GM12878 (cell line): ENCODE results near the gene TBXT. TPM values are rescaled to one million over a fixed set of nuclear protein-coding genes. Genes with fewer than 3 reads are reported as not detected.
A peak's percentile ranks its signal among the peaks of the same experiment; 100 is the strongest.

ENCODE experiments used
- ATAC-seq: fragments of 200-7000 bp; cut with Tn5 transposase; 3 replicates; pipeline ENCODE4 v1.9.1; 2020; ENCODE audit warnings: mild to moderate bottlenecking, moderate library complexity
- BruUV-seq: library from RNA; stranded (reverse); fragments of 400-500 nt; replicated peaks from 2 replicates; lab custom pipeline; 2021; lab: Mats Ljungman, UMichigan
- CTCF ChIA-PET: fragments of 300-600 bp; sonication (Branson Sonifier 250); formaldehyde crosslinking; extraction: SDS; loops from one replicate; lab custom pipeline; 2021; ENCODE audit warnings: inconsistent platforms; lab: Yijun Ruan, JAX
- POLR2A ChIA-PET: fragments of 350-600 bp; formaldehyde crosslinking; extraction: SDS; loops from one replicate; lab custom pipeline; 2021; ENCODE audit warnings: inconsistent platforms; lab: Charles Lee
- RAD21 ChIA-PET: fragments of 300-600 bp; sonication (Branson Sonifier 250); formaldehyde crosslinking; loops from one replicate; lab custom pipeline; 2023; ENCODE audit warnings: antibody characterized with exemption; ENCODE audit not compliant: unreplicated experiment; lab: Charles Lee
- SMC1A ChIA-PET: fragments of 300-600 bp; sonication (Branson Sonifier 250); formaldehyde crosslinking; loops from one replicate; lab custom pipeline; 2023; ENCODE audit not compliant: unreplicated experiment, uncharacterized antibody; lab: Charles Lee
- DNase-seq: peaks from one replicate; pipeline ENCODE4 v3.0.0-alpha.2; 2011; ENCODE audit warnings: low read depth, low spot score
- FAIRE-seq: peaks from 3 replicates; lab custom pipeline; 2011; peaks lifted over from hg19 to GRCh38; lab: Jason Lieb, UNC
- H2AFZ ChIP-seq: 2 replicates; pipeline ENCODE4 v1.6.0; 2011; ENCODE audit warnings: low read depth, low read length, control low read depth; ENCODE audit not compliant: control insufficient read depth
- H3K27ac ChIP-seq: 2 replicates; pipeline ENCODE4 v1.5.1; 2011; ENCODE audit warnings: control low read depth; ENCODE audit not compliant: control insufficient read depth, insufficient read depth
- H3K27me3 ChIP-seq, 2 experiments: replicated peaks in 1 of 2; 2 replicates each; pipeline versions ENCODE4 v1.6.0 to v1.6.1; 2011; ENCODE audit warnings: low read length in 1 of 2; ENCODE audit not compliant: control insufficient read depth in 2 of 2, insufficient read depth in 2 of 2
- H3K36me3 ChIP-seq, 2 experiments: 2 replicates each; pipeline ENCODE4 v1.5.1; 2011; ENCODE audit warnings: low read length in 1 of 2; ENCODE audit not compliant: control insufficient read depth in 2 of 2, insufficient read depth in 2 of 2
- H3K4me1 ChIP-seq: 2 replicates; pipeline ENCODE4 v1.6.1; 2011; ENCODE audit warnings: mild to moderate bottlenecking, low read length, moderate library complexity, mixed read lengths; ENCODE audit not compliant: control insufficient read depth, insufficient read depth
- H3K4me2 ChIP-seq: 2 replicates; pipeline ENCODE4 v1.6.0; 2011; ENCODE audit warnings: control low read depth; ENCODE audit not compliant: control insufficient read depth, insufficient read depth
- H3K4me3 ChIP-seq: fragments of 200-600 bp; sonication (generic); 2 replicates; pipeline ENCODE4 v1.5.1; 2016
- H3K79me2 ChIP-seq: 2 replicates; pipeline ENCODE4 v1.6.0; 2011; ENCODE audit warnings: low read length; ENCODE audit not compliant: control insufficient read depth, insufficient read depth
- H3K9ac ChIP-seq: 2 replicates; pipeline ENCODE4 v1.8.0; 2011; ENCODE audit warnings: low read length, control low read depth, mixed read lengths; ENCODE audit not compliant: control insufficient read depth, insufficient read depth
- H3K9me3 ChIP-seq: replicated peaks from 3 replicates; pipeline ENCODE4 v1.5.1; 2011; ENCODE audit warnings: mild to moderate bottlenecking, low read length; ENCODE audit not compliant: control insufficient read depth, insufficient read depth
- H4K20me1 ChIP-seq: 2 replicates; pipeline ENCODE4 v1.6.0; 2011; ENCODE audit not compliant: control insufficient read depth, insufficient read depth
- ASH2L ChIP-seq: fragments of 300-600, 200-600 bp; sonication (generic); IDR thresholded peaks from 2 replicates; pipeline ENCODE4 v1.6.1; 2017; ENCODE audit warnings: low read depth, mild to moderate bottlenecking, borderline replicate concordance
- BHLHE40 ChIP-seq, 2 experiments: fragments of 450-650 bp in 1 of 2; IDR thresholded peaks; 2 replicates each; pipeline ENCODE4 v1.6.1; 2011 to 2017; ENCODE audit warnings: low read depth in 2 of 2, borderline replicate concordance in 1 of 2, improper control_type of control experiment in 1 of 2, low read length in 1 of 2, mild to moderate bottlenecking in 1 of 2
- BMI1 ChIP-seq: fragments of 450-650 bp; IDR thresholded peaks from 2 replicates; pipeline ENCODE4 v1.6.1; 2016; ENCODE audit warnings: mild to moderate bottlenecking, moderate library complexity, borderline replicate concordance
- CHD4 ChIP-seq: fragments of 200-600 bp; sonication (generic); IDR thresholded peaks from 2 replicates; pipeline ENCODE4 v1.6.1; 2016; ENCODE audit warnings: mild to moderate bottlenecking
- ELK1 ChIP-seq: IDR thresholded peaks from 2 replicates; pipeline ENCODE4 v1.6.1; 2012; ENCODE audit warnings: low read depth, low read length, improper control_type of control experiment
- FOXK2 ChIP-seq: fragments of 450-650 bp; IDR thresholded peaks from 2 replicates; pipeline ENCODE4 v1.6.1; 2017; ENCODE audit warnings: mild to moderate bottlenecking, moderate library complexity
- HDGF ChIP-seq: fragments of 450-650 bp; IDR thresholded peaks from 2 replicates; pipeline ENCODE4 v1.6.1; 2016; ENCODE audit warnings: antibody characterized with exemption
- HSF1 ChIP-seq: fragments of 150-350 bp; IDR thresholded peaks from 2 replicates; pipeline ENCODE4 v1.6.1; 2014; ENCODE audit warnings: mild to moderate bottlenecking, low read depth, low read length
- MTA2 ChIP-seq: fragments of 450-650 bp; IDR thresholded peaks from 2 replicates; pipeline ENCODE4 v1.6.1; 2016; ENCODE audit warnings: low read depth, mild to moderate bottlenecking, moderate library complexity
- NKRF ChIP-seq: fragments of 450-650 bp; conservative IDR thresholded peaks from 2 replicates; pipeline ENCODE4 v1.6.1; 2017; ENCODE audit warnings: mild to moderate bottlenecking, moderate library complexity
- RBBP5 ChIP-seq: fragments of 200-600 bp; sonication (generic); conservative IDR thresholded peaks from 2 replicates; pipeline ENCODE4 v1.6.1; 2016
- SIX5 ChIP-seq: IDR thresholded peaks from 2 replicates; pipeline ENCODE4 v1.6.1; 2011; ENCODE audit warnings: mild to moderate bottlenecking, low read depth, low read length, moderate library complexity; ENCODE audit not compliant: severe bottlenecking
- SP1 ChIP-seq: IDR thresholded peaks from one replicate; pipeline ENCODE4 v1.6.1; 2011; ENCODE audit warnings: low read depth, low read length
- SPI1 ChIP-seq: IDR thresholded peaks from 2 replicates; pipeline ENCODE4 v1.6.1; 2011; ENCODE audit warnings: low read depth, mild to moderate bottlenecking, low read length, moderate library complexity, borderline replicate concordance; ENCODE audit not compliant: insufficient read depth
- TCF12 ChIP-seq: IDR thresholded peaks from 2 replicates; pipeline ENCODE4 v1.6.1; 2011; ENCODE audit warnings: low read depth, mild to moderate bottlenecking, low read length
- TCF3 ChIP-seq: IDR thresholded peaks from 2 replicates; pipeline ENCODE4 v1.6.1; 2012; ENCODE audit warnings: low read depth, mild to moderate bottlenecking, low read length, borderline replicate concordance; ENCODE audit not compliant: insufficient read depth
- WRNIP1 ChIP-seq: IDR thresholded peaks from 2 replicates; pipeline ENCODE4 v1.6.1; 2011; ENCODE audit warnings: low read depth, low read length, improper control_type of control experiment, borderline replicate concordance
- YBX1 ChIP-seq: fragments of 450-650 bp; IDR thresholded peaks from 2 replicates; pipeline ENCODE4 v1.6.1; 2016; ENCODE audit warnings: antibody characterized with exemption
- ZNF24 ChIP-seq: fragments of 450-650 bp; IDR thresholded peaks from 2 replicates; pipeline ENCODE4 v1.6.1; 2017; ENCODE audit warnings: antibody characterized with exemption, mild to moderate bottlenecking
- ZNF384 ChIP-seq: IDR thresholded peaks from 2 replicates; pipeline ENCODE4 v1.6.1; 2012; ENCODE audit warnings: low read depth, mild to moderate bottlenecking, low read length, improper control_type of control experiment, borderline replicate concordance
- ZNF622 ChIP-seq: fragments of 450-650 bp; IDR thresholded peaks from 2 replicates; pipeline ENCODE4 v1.6.1; 2017; ENCODE audit warnings: mild to moderate bottlenecking, inconsistent platforms
- ZZZ3 ChIP-seq: IDR thresholded peaks from 2 replicates; pipeline ENCODE4 v1.6.1; 2011; ENCODE audit warnings: low read depth; ENCODE audit not compliant: control insufficient read depth, insufficient read length
- WGBS: methylation state at CpG from one replicate; pipeline ENCODE4 v1.1.6; 2016; ENCODE audit warnings: low lambda C conversion rate; ENCODE audit not compliant: insufficient replicate concordance, insufficient coverage; ENCODE audit errors: missing lambda C conversion rate; 5-methylcytosine and 5-hydroxymethylcytosine counted together
- in situ Hi-C: fragments of 300-500 bp; cut with MboI; formaldehyde crosslinking; loops from 9 replicates; pipeline ENCODE4 v1.14.3; 2018; ENCODE audit warnings: mixed read lengths
- intact Hi-C: fragments of 100-400 bp; cut with micrococcal nuclease; formaldehyde crosslinking; loops from one replicate; pipeline ENCODE4 v1.14.2; 2022; ENCODE audit not compliant: unreplicated experiment
- polyA plus RNA-seq, 11 experiments: library from polyadenylated mRNA; depleted of rRNA in 4 of 11; unstranded in 6 of 11; stranded (reverse) in 5 of 11; fragments of >200 nt; fragmentation: Nextera tagmentation in 4 of 11; fragmentation: Illumina TruSeq in 1 of 11; extraction: Ambion mirVana in 4 of 11; extraction: Trizol in 1 of 11; gene quantifications; 1 replicate in 1 of 11; 2 replicates in 10 of 11; pipeline versions ENCODE4 v1.2.1 to v1.2.3, GENCODE V29; 2011 to 2016; ENCODE audit warnings: inconsistent platforms in 2 of 11, missing spikeins in 2 of 11, low read depth in 1 of 11
- total RNA-seq, 4 experiments: library from RNA; depleted of rRNA in 3 of 4; stranded (reverse); fragments of >200 nt in 3 of 4; fragmentation: Illumina TruSeq in 1 of 4; extraction: Trizol in 1 of 4; gene quantifications; 2 replicates each; pipeline versions ENCODE4 v1.2.1 to v1.2.3, GENCODE V29; 2013 to 2021

The TBXT gene
- total and polyA plus RNA-seq, 10 of the 15 experiments (the other 5 are each of a cell fraction or from before 2014, with no cell fraction given): 0.06 to 2.5 TPM; not detected in 8

- Histone ChIP-seq H3K27me3 (no peaks in the 10 kb centered on the region; a peak in 1 of 4 replicates), H3K36me3 (no peaks in the 10 kb centered on the region), H3K4me1 (peaks cover 25% of the 10 kb centered on the region), H3K9ac (no peak overlapping the region), H3K9me3 (no peaks in the 10 kb centered on the region), H4K20me1 (no peaks in the 10 kb centered on the region), H3K27ac (peak overlapping the region; percentile 27), H3K4me2 (peak overlapping the region; percentile 71), H3K79me2 (no peaks in the 10 kb centered on the region), H2AFZ (0 out of 2 replicates have a peak overlapping the region, but pooled peaks have one; percentile 5), H3K4me3 (peak overlapping the region; percentile 42; the same call in 1 of the 2 replicates)
- intact Hi-C loops (no loop called here), in situ Hi-C loops (no loop called here)
- RAD21 ChIA-PET: no interaction called here
- SMC1A ChIA-PET: interaction anchor here (1.2 kb wide), 1 partner anchor 96 kb away, joined by 3 read pairs; no protein-coding TSS in a partner anchor
- ATAC-seq (peak; percentile 83), FAIRE-seq (peak; percentile 47), DNase-seq (peak; percentile 51)
- POLR2A ChIA-PET: interaction anchor here (0.7 kb wide), 1 partner anchor 22 kb away, joined by 6 read pairs; no protein-coding TSS in a partner anchor
- BruUV-seq: no TSS peak
- 6% methylated on average over 9 of the region's 9 CpGs for WGBS
- CTCF ChIA-PET: interaction anchor here (0.8 to 1.0 kb wide), 2 partner anchors 31 to 36 kb away, joined by 3 read pairs; no protein-coding TSS in a partner anchor
- TF ChIP-seq SIX5 (no peak), FOXK2 (no peak), ASH2L (no peak), CHD4 (no peak), NKRF (no peak), TCF12 (peak; percentile 28; the same call in 1 of the 2 replicates), YBX1 (no peak), ZNF24 (no peak), SPI1 (peak; percentile 61; the same call in 1 of the 2 replicates), TCF3 (0 out of 2 replicates have a peak, but pooled peaks have one; percentile 33), ELK1 (no peak), BHLHE40 (IDR thresholded peaks at IDR 0.05; ENCODE audit: borderline replicate concordance in 1 of 2, low read depth in 2 of 2, low read length in 1 of 2) (no peak), HDGF (no peak), SP1 (no peak), BMI1 (no peak), RBBP5 (no peak), ZNF622 (no peak), WRNIP1 (no peak), ZZZ3 (no peak), MTA2 (no peak), HSF1 (no peak), ZNF384 (peak; percentile 63; the same call in 1 of the 2 replicates)
Observed at GRCh38 chr6:166202321-166202733, 34.7 kb upstream of the TBXT start.
